BLaER1 (cell line): ENCODE results near the gene CIT.
A peak's percentile ranks its signal among the peaks of the same experiment; 100 is the strongest.

Experiments
- H3K27ac ChIP-seq: shearing (Covaris generic); formaldehyde crosslinking; 2 replicates; pipeline ENCODE4 v1.8.1; 2022
- H3K27me3 ChIP-seq: shearing (Covaris generic); formaldehyde crosslinking; 2 replicates; pipeline ENCODE4 v1.8.1; 2022
- H3K36me3 ChIP-seq: shearing (Covaris generic); formaldehyde crosslinking; 2 replicates; pipeline ENCODE4 v1.8.1; 2022
- H3K4me1 ChIP-seq: shearing (Covaris generic); formaldehyde crosslinking; 2 replicates; pipeline ENCODE4 v1.8.1; 2022
- H3K4me2 ChIP-seq: shearing (Covaris generic); formaldehyde crosslinking; 2 replicates; pipeline ENCODE4 v1.8.1; 2022
- H3K4me3 ChIP-seq: shearing (Covaris generic); formaldehyde crosslinking; 2 replicates; pipeline ENCODE4 v1.8.1; 2022
- H3K9ac ChIP-seq: shearing (Covaris generic); formaldehyde crosslinking; 2 replicates; pipeline ENCODE4 v1.8.1; 2022
- H3K9me3 ChIP-seq: shearing (Covaris generic); formaldehyde crosslinking; 2 replicates; pipeline ENCODE4 v1.8.1; 2022
- H4K20me1 ChIP-seq: shearing (Covaris generic); formaldehyde crosslinking; 2 replicates; pipeline ENCODE4 v1.8.1; 2022
- Cebpa-rat ChIP-seq: shearing (Covaris generic); IDR thresholded peaks from 2 replicates; pipeline ENCODE4 v1.8.1; 2022

Gene CIT

GRCh38 chr12:119876761-119877638 lies at the start of gene CIT:
Gene CIT, minus strand, starts transcription at chr12:119877320. Its CDS starts 1,152 bp downstream, at chr12:119876168.
- Histone ChIP-seq H3K36me3 (peaks cover 37% of the 10 kb centered on the region), H3K27ac (peak within 1 kb of the TSS; percentile 91), H3K4me1 (peaks cover 18% of the 10 kb centered on the region), H3K4me3 (peak within 1 kb of the TSS; percentile 99), H3K27me3 (no peaks in the 10 kb centered on the region), H4K20me1 (no peaks in the 10 kb centered on the region), H3K4me2 (peak within 1 kb of the TSS; percentile 90), H3K9ac (peak within 1 kb of the TSS; percentile 93), H3K9me3 (no peaks in the 10 kb centered on the region)
- TF ChIP-seq Cebpa-rat: no peak

- H3K9me3 ChIP-seq: no peaks in the 10 kb centered on the region
- H3K9ac ChIP-seq: no peak overlapping the region
- H3K27ac ChIP-seq: no peak overlapping the region
- no peak overlapping the region for H3K4me2 ChIP-seq
- no peak overlapping the region for H3K4me3 ChIP-seq
- H3K36me3 ChIP-seq: no peaks in the 10 kb centered on the region
- H4K20me1 ChIP-seq: no peaks in the 10 kb centered on the region
- TF ChIP-seq Cebpa-rat: no peak
- H3K27me3 ChIP-seq: no peaks in the 10 kb centered on the region
- no peaks in the 10 kb centered on the region for H3K4me1 ChIP-seq
Measured at GRCh38 chr12:119925269-119925668, 48.1 kb upstream of the CIT start.

- H3K36me3 ChIP-seq: no peaks in the 10 kb centered on the region
- H3K4me1 ChIP-seq: no peaks in the 10 kb centered on the region
- H4K20me1 ChIP-seq: no peaks in the 10 kb centered on the region
- 0 out of 2 replicates have a peak, but pooled peaks have one; percentile 21 for TF ChIP-seq Cebpa-rat
- no peak overlapping the region for H3K27ac ChIP-seq
- no peaks in the 10 kb centered on the region for H3K9me3 ChIP-seq
- H3K9ac ChIP-seq: no peak overlapping the region
- H3K4me3 ChIP-seq: no peak overlapping the region
- no peaks in the 10 kb centered on the region for H3K27me3 ChIP-seq
- no peak overlapping the region for H3K4me2 ChIP-seq
Measured at GRCh38 chr12:119920064-119920463, 42.9 kb upstream of the CIT start.

- H3K4me2 ChIP-seq: no peak overlapping the region
- no peaks in the 10 kb centered on the region for H3K27me3 ChIP-seq
- H3K27ac ChIP-seq: no peak overlapping the region
- no peak overlapping the region for H3K9ac ChIP-seq
- TF ChIP-seq Cebpa-rat: no peak
- H3K4me3 ChIP-seq: no peak overlapping the region
- no peaks in the 10 kb centered on the region for H3K36me3 ChIP-seq
- H3K4me1 ChIP-seq: no peaks in the 10 kb centered on the region
- no peaks in the 10 kb centered on the region for H3K9me3 ChIP-seq
- no peaks in the 10 kb centered on the region for H4K20me1 ChIP-seq
Measured at GRCh38 chr12:119915894-119916510, 38.9 kb upstream of the CIT start.

GRCh38 chr12:119914666-119915065 lies 37.5 kb upstream of the CIT start:
- Histone ChIP-seq H3K4me3 (no peak overlapping the region), H3K4me2 (no peak overlapping the region), H3K36me3 (no peaks in the 10 kb centered on the region), H3K9ac (no peak overlapping the region), H3K9me3 (no peaks in the 10 kb centered on the region), H3K27me3 (no peaks in the 10 kb centered on the region), H4K20me1 (no peaks in the 10 kb centered on the region), H3K4me1 (no peaks in the 10 kb centered on the region), H3K27ac (no peak overlapping the region)
- TF ChIP-seq Cebpa-rat: no peak

GRCh38 chr12:119913536-119914330 lies 36.6 kb upstream of the CIT start:
- no peaks in the 10 kb centered on the region for H3K4me1 ChIP-seq
- H3K4me3 ChIP-seq: no peak overlapping the region
- H3K9ac ChIP-seq: no peak overlapping the region
- no peaks in the 10 kb centered on the region for H3K9me3 ChIP-seq
- no peak for TF ChIP-seq Cebpa-rat
- no peak overlapping the region for H3K27ac ChIP-seq
- H4K20me1 ChIP-seq: no peaks in the 10 kb centered on the region
- H3K27me3 ChIP-seq: no peaks in the 10 kb centered on the region
- H3K4me2 ChIP-seq: no peak overlapping the region
- no peaks in the 10 kb centered on the region for H3K36me3 ChIP-seq

GRCh38 chr12:119911182-119911581 lies 34.1 kb upstream of the CIT start:
- no peak for TF ChIP-seq Cebpa-rat
- H3K9me3 ChIP-seq: no peaks in the 10 kb centered on the region

GRCh38 chr12:119910586-119910985 lies 33.5 kb upstream of the CIT start:
- no peak overlapping the region for H3K4me3 ChIP-seq
- H4K20me1 ChIP-seq: no peaks in the 10 kb centered on the region
- H3K36me3 ChIP-seq: no peaks in the 10 kb centered on the region
- H3K27me3 ChIP-seq: no peaks in the 10 kb centered on the region
- H3K9ac ChIP-seq: no peak overlapping the region
- no peaks in the 10 kb centered on the region for H3K9me3 ChIP-seq
- no peak overlapping the region for H3K4me2 ChIP-seq
- no peak overlapping the region for H3K27ac ChIP-seq
- TF ChIP-seq Cebpa-rat: no peak
- peaks cover 6% of the 10 kb centered on the region; the same call in 1 of the 2 replicates for H3K4me1 ChIP-seq

More at GRCh38 chr12:119911182-119911581, 34.1 kb upstream of the CIT start:
- H3K27me3 ChIP-seq: no peaks in the 10 kb centered on the region
- no peak overlapping the region for H3K9ac ChIP-seq
- H3K4me3 ChIP-seq: no peak overlapping the region
- H4K20me1 ChIP-seq: no peaks in the 10 kb centered on the region
- H3K36me3 ChIP-seq: no peaks in the 10 kb centered on the region
- no peak overlapping the region for H3K27ac ChIP-seq
- H3K4me2 ChIP-seq: no peak overlapping the region
- H3K4me1 ChIP-seq: peaks cover 6% of the 10 kb centered on the region; the same call in 1 of the 2 replicates

- Histone ChIP-seq H3K27me3 (no peaks in the 10 kb centered on the region), H3K9me3 (no peaks in the 10 kb centered on the region), H3K36me3 (no peaks in the 10 kb centered on the region), H4K20me1 (no peaks in the 10 kb centered on the region), H3K4me1 (no peaks in the 10 kb centered on the region), H3K9ac (no peak overlapping the region), H3K4me3 (no peak overlapping the region), H3K27ac (no peak overlapping the region), H3K4me2 (no peak overlapping the region)
- no peak for TF ChIP-seq Cebpa-rat
Measured at GRCh38 chr12:119902084-119902509, 25.0 kb upstream of the CIT start.

GRCh38 chr12:119901670-119902069 lies 24.6 kb upstream of the CIT start:
- TF ChIP-seq Cebpa-rat: no peak
- no peak overlapping the region for H3K9ac ChIP-seq
- H3K4me2 ChIP-seq: no peak overlapping the region
- no peak overlapping the region for H3K27ac ChIP-seq
- no peak overlapping the region for H3K4me3 ChIP-seq
- no peaks in the 10 kb centered on the region for H3K27me3 ChIP-seq
- H3K4me1 ChIP-seq: no peaks in the 10 kb centered on the region
- H3K9me3 ChIP-seq: no peaks in the 10 kb centered on the region
- no peaks in the 10 kb centered on the region for H4K20me1 ChIP-seq
- no peaks in the 10 kb centered on the region for H3K36me3 ChIP-seq
